ENCODE measurements around the gene LIMA1. TPM values are rescaled to one million over a fixed set of nuclear protein-coding genes. Genes with fewer than 3 reads are reported as not detected.

The LIMA1 gene
- polyA plus RNA-seq, 1 donor from 2014 or later, result 4.4 TPM

GRCh38 chr12:50232771-50233209 lies 50.5 kb downstream of the LIMA1 start:
- no peak overlapping the region for H3K4me2 ChIP-seq (ENCODE audit: low read length)
- H3K79me2 ChIP-seq (replicated peaks; ENCODE audit: insufficient read depth, low read length), result no peaks in the 10 kb centered on the region
- H2AFZ ChIP-seq (ENCODE audit: low read depth, low read length), result no peak overlapping the region
- TF ChIP-seq EP300 (conservative IDR thresholded peaks at IDR 0.05; ENCODE audit: poor library complexity, severe bottlenecking), result no peak
- TF ChIP-seq, protein P1, sequence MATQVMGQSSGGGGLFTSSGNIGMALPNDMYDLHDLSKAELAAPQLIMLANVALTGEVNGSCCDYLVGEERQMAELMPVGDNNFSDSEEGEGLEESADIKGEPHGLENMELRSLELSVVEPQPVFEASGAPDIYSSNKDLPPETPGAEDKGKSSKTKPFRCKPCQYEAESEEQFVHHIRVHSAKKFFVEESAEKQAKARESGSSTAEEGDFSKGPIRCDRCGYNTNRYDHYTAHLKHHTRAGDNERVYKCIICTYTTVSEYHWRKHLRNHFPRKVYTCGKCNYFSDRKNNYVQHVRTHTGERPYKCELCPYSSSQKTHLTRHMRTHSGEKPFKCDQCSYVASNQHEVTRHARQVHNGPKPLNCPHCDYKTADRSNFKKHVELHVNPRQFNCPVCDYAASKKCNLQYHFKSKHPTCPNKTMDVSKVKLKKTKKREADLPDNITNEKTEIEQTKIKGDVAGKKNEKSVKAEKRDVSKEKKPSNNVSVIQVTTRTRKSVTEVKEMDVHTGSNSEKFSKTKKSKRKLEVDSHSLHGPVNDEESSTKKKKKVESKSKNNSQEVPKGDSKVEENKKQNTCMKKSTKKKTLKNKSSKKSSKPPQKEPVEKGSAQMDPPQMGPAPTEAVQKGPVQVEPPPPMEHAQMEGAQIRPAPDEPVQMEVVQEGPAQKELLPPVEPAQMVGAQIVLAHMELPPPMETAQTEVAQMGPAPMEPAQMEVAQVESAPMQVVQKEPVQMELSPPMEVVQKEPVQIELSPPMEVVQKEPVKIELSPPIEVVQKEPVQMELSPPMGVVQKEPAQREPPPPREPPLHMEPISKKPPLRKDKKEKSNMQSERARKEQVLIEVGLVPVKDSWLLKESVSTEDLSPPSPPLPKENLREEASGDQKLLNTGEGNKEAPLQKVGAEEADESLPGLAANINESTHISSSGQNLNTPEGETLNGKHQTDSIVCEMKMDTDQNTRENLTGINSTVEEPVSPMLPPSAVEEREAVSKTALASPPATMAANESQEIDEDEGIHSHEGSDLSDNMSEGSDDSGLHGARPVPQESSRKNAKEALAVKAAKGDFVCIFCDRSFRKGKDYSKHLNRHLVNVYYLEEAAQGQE (IDR thresholded peaks at IDR 0.05; ENCODE audit: borderline replicate concordance), result no peak
- no peak for TF ChIP-seq SMC3 (conservative IDR thresholded peaks at IDR 0.05; ENCODE audit: poor library complexity)
- TF ChIP-seq, protein P2, sequence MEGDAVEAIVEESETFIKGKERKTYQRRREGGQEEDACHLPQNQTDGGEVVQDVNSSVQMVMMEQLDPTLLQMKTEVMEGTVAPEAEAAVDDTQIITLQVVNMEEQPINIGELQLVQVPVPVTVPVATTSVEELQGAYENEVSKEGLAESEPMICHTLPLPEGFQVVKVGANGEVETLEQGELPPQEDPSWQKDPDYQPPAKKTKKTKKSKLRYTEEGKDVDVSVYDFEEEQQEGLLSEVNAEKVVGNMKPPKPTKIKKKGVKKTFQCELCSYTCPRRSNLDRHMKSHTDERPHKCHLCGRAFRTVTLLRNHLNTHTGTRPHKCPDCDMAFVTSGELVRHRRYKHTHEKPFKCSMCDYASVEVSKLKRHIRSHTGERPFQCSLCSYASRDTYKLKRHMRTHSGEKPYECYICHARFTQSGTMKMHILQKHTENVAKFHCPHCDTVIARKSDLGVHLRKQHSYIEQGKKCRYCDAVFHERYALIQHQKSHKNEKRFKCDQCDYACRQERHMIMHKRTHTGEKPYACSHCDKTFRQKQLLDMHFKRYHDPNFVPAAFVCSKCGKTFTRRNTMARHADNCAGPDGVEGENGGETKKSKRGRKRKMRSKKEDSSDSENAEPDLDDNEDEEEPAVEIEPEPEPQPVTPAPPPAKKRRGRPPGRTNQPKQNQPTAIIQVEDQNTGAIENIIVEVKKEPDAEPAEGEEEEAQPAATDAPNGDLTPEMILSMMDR (IDR thresholded peaks at IDR 0.05; ENCODE audit: poor library complexity, severe bottlenecking), result no peak
- no peak for TF ChIP-seq MXI1 (conservative IDR thresholded peaks at IDR 0.05; ENCODE audit: poor library complexity, severe bottlenecking)
- no peak for TF ChIP-seq EZH2 (IDR thresholded peaks at IDR 0.05; ENCODE audit: borderline replicate concordance, insufficient read depth, low read length, poor library complexity, severe bottlenecking)
- no peak for TF ChIP-seq RAD21 (conservative IDR thresholded peaks at IDR 0.05)
- TF ChIP-seq POLR2AphosphoS5 (IDR thresholded peaks at IDR 0.05), result no peak
- no peak for TF ChIP-seq TAF1 (IDR thresholded peaks at IDR 0.05; ENCODE audit: low read depth)
- H3F3A ChIP-seq (ENCODE audit: insufficient read depth, low read length, poor library complexity, severe bottlenecking), result no peaks in the 10 kb centered on the region
- no peaks in the 10 kb centered on the region for H3K27me3 ChIP-seq (ENCODE audit: insufficient read depth, low read depth, low read length)
- no peak overlapping the region for H3K27ac ChIP-seq (ENCODE audit: low read length)
- H4K20me1 ChIP-seq (ENCODE audit: insufficient read depth), result no peaks in the 10 kb centered on the region
- H3K9me3 ChIP-seq (ENCODE audit: low read length), result no peaks in the 10 kb centered on the region
- no peak overlapping the region for H3K4me3 ChIP-seq (ENCODE audit: low read length)
- H3K9me2 ChIP-seq (ENCODE audit: insufficient read depth, low read length), result no peaks in the 10 kb centered on the region
- no peak overlapping the region for H3K9ac ChIP-seq (ENCODE audit: low read length)
- H3K36me3 ChIP-seq (ENCODE audit: insufficient read depth, low read length), result no peaks in the 10 kb centered on the region

DNA sequence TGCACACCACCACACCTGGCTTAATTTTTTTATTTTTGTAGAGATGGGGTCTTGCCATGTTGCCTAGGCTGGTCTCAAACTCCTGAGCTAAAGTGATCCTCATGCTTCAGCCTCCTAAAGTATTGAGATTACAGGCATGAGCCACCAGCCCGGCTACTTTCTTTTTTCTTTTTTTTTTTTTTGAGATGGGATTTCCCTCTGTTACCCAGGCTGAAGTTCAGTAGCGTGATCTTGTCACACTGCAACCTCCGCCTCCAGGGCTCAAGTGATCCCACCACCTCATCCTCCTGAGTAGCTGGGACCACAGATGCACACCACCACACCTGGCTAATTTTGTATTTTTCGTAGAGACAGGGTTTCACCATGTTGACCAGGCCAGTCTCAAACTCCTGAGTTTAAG lies 51.1 kb downstream of the LIMA1 start:
- Histone ChIP-seq H3K79me2 (replicated peaks; ENCODE audit: insufficient read depth, low read length) (no peaks in the 10 kb centered on the region), H3K9ac (ENCODE audit: low read length) (no peak overlapping the region), H2AFZ (ENCODE audit: low read depth, low read length) (no peak overlapping the region), H3K4me3 (ENCODE audit: low read length) (no peak overlapping the region), H3K4me2 (ENCODE audit: low read length) (no peak overlapping the region), H3F3A (ENCODE audit: insufficient read depth, low read length, poor library complexity, severe bottlenecking) (no peaks in the 10 kb centered on the region), H3K36me3 (ENCODE audit: insufficient read depth, low read length) (no peaks in the 10 kb centered on the region), H3K27me3 (ENCODE audit: insufficient read depth, low read depth, low read length) (no peaks in the 10 kb centered on the region), H3K9me2 (ENCODE audit: insufficient read depth, low read length) (no peaks in the 10 kb centered on the region), H4K20me1 (ENCODE audit: insufficient read depth) (no peaks in the 10 kb centered on the region), H3K9me3 (ENCODE audit: low read length) (no peaks in the 10 kb centered on the region), H3K27ac (ENCODE audit: low read length) (no peak overlapping the region)
- TF ChIP-seq MXI1 (conservative IDR thresholded peaks at IDR 0.05; ENCODE audit: poor library complexity, severe bottlenecking), result no peak
- TF ChIP-seq EZH2 (IDR thresholded peaks at IDR 0.05; ENCODE audit: borderline replicate concordance, insufficient read depth, low read length, poor library complexity, severe bottlenecking), result no peak
- no peak for TF ChIP-seq RAD21 (conservative IDR thresholded peaks at IDR 0.05)
- no peak for TF ChIP-seq EP300 (conservative IDR thresholded peaks at IDR 0.05; ENCODE audit: poor library complexity, severe bottlenecking)
- no peak for TF ChIP-seq TAF1 (IDR thresholded peaks at IDR 0.05; ENCODE audit: low read depth)
- no peak for TF ChIP-seq POLR2AphosphoS5 (IDR thresholded peaks at IDR 0.05)

All from neural cell (in vitro differentiated cells).